Naive thymus-derived CD8-positive, alpha-beta T cell (primary cell): Measurements from ENCODE around the gene WNK1. TPM values are rescaled to one million over a fixed set of nuclear protein-coding genes. Genes with fewer than 3 reads are reported as not detected.
"Not testable (repeated sequence)": the region's sequence is repeated elsewhere in the genome, so short reads cannot be mapped to it uniquely, and the experiment has no call there.

Source experiments
- ATAC-seq, 2 donors: fragments of 150-1000 bp; cut with Tn5 transposase in 1 of 2; sonication (Bioruptor Pico), chemical (Tn5 transposase) in 1 of 2; 1 replicate in 1 of 2; 2 replicates in 1 of 2; pipeline ENCODE4 v1.10.0; 2021; ENCODE audit warnings: mild to moderate bottlenecking in 2 of 2, moderate library complexity in 2 of 2
- POLR2A ChIA-PET: fragments of 350-600 bp; sonication (Branson Sonifier 250); formaldehyde crosslinking; loops from one replicate; lab custom pipeline; 2021; ENCODE audit warnings: antibody characterized with exemption; lab: Charles Lee
- DNase-seq, 10 donors: peaks; one replicate each; pipeline versions ENCODE4 v3.0.0 to v3.0.0-alpha.2; 2020 to 2022
- H3K27ac Mint-ChIP-seq, 10 donors: one replicate each; pipeline ENCODE4 v1.8.0; 2020 to 2022; ENCODE audit warnings: mild to moderate bottlenecking in 10 of 10, mixed read lengths in 10 of 10, moderate library complexity in 4 of 10, inconsistent platforms in 1 of 10
- H3K27me3 Mint-ChIP-seq, 5 donors: one replicate each; pipeline ENCODE4 v1.8.0; 2021 to 2022; ENCODE audit warnings: mixed read lengths in 5 of 5
- H3K36me3 Mint-ChIP-seq, 3 donors: one replicate each; pipeline ENCODE4 v1.8.0; 2020 to 2022; ENCODE audit warnings: mixed read lengths in 3 of 3, mild to moderate bottlenecking in 2 of 3, inconsistent platforms in 1 of 3
- H3K4me1 Mint-ChIP-seq, 4 donors: one replicate each; pipeline ENCODE4 v1.8.0; 2021 to 2022; ENCODE audit warnings: mixed read lengths in 4 of 4
- H3K4me3 Mint-ChIP-seq, 10 donors: one replicate each; pipeline ENCODE4 v1.8.0; 2020 to 2022; ENCODE audit warnings: mild to moderate bottlenecking in 10 of 10, mixed read lengths in 10 of 10, moderate library complexity in 6 of 10, inconsistent platforms in 1 of 10
- H3K9me3 Mint-ChIP-seq, 9 donors: one replicate each; pipeline ENCODE4 v1.8.0; 2020 to 2022; ENCODE audit warnings: mixed read lengths in 9 of 9, mild to moderate bottlenecking in 3 of 9, inconsistent platforms in 1 of 9, moderate library complexity in 1 of 9
- polyA plus RNA-seq, 3 donors: library from polyadenylated mRNA; unstranded; fragments of 300-500 nt; fragmentation: Illumina TruSeq; gene quantifications; one replicate each; pipeline ENCODE4 v1.2.3, GENCODE V29; 2021
- total RNA-seq, 8 experiments: library from RNA in 2 of 8; stranded (reverse) in 2 of 8; gene quantifications; one replicate each; pipeline ENCODE4 v1.2.3 and lab custom pipeline; 2021 to 2026

WNK1 gene
- total and polyA plus RNA-seq, 5 experiments from 2014 or later: 19.5 to 158 (median 31.0) TPM

DNA sequence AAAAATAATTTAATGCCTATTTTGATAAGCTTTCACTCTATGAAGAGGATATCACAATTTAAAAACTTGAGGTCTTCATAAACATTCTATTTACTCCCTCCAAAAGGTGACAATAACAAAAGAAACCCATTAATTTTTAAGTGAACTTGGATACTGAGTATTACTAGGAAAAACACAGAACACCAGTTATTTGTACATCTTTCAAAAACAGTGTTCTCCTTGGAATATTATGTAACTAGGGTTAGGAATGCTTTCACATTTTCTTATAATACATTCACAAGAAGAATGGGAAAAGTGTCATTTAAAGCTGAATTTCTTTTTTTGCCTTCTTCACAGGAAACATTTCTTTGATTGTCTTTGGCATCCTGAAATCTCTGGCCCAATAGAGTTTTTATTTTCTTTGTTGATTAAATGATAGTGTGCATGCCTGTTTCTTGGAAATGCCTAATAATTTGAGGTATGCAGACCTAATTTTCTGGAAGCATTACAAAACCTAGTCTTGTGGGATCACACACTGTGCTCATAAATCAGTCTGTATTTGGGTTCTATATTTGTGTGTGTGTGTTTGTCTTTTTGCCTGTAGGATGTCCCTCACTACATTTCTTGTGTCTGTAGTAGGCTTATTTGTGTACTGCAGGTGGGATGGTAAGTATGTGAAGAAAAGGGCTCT lies 76.5 kb downstream of the WNK1 start:
- H3K27ac Mint-ChIP-seq: peak overlapping the region in 2 of 10 donors; percentile 35 to 53
- POLR2A ChIA-PET: no interaction called here
- H3K36me3 Mint-ChIP-seq: peaks cover 5 to 57% (median 21%) of the 10 kb centered on the region in 3 donors
- H3K4me3 Mint-ChIP-seq: no peak overlapping the region
- H3K4me1 Mint-ChIP-seq: peaks cover 9 to 28% (median 23%) of the 10 kb centered on the region in 4 donors
- DNase-seq (no peak), ATAC-seq (no peak)
- no peaks in the 10 kb centered on the region for H3K27me3 Mint-ChIP-seq
- no peaks in the 10 kb centered on the region for H3K9me3 Mint-ChIP-seq

- no peak for DNase-seq
- H3K4me3 Mint-ChIP-seq: no peak overlapping the region
- H3K4me1 Mint-ChIP-seq: peaks cover 16 to 34% (median 17%) of the 10 kb centered on the region in 4 donors
- peak overlapping the region in 3 of 10 donors; percentile 8 to 44 (median 44) for H3K27ac Mint-ChIP-seq
- H3K36me3 Mint-ChIP-seq: peaks cover 5 to 69% (median 25%) of the 10 kb centered on the region in 3 donors
- no peaks in the 10 kb centered on the region for H3K9me3 Mint-ChIP-seq
- POLR2A ChIA-PET: no interaction called here
- no peak for ATAC-seq
- H3K27me3 Mint-ChIP-seq: no peaks in the 10 kb centered on the region
Measured at GRCh38 chr12:830111-830867, 77.9 kb downstream of the WNK1 start.

DNA sequence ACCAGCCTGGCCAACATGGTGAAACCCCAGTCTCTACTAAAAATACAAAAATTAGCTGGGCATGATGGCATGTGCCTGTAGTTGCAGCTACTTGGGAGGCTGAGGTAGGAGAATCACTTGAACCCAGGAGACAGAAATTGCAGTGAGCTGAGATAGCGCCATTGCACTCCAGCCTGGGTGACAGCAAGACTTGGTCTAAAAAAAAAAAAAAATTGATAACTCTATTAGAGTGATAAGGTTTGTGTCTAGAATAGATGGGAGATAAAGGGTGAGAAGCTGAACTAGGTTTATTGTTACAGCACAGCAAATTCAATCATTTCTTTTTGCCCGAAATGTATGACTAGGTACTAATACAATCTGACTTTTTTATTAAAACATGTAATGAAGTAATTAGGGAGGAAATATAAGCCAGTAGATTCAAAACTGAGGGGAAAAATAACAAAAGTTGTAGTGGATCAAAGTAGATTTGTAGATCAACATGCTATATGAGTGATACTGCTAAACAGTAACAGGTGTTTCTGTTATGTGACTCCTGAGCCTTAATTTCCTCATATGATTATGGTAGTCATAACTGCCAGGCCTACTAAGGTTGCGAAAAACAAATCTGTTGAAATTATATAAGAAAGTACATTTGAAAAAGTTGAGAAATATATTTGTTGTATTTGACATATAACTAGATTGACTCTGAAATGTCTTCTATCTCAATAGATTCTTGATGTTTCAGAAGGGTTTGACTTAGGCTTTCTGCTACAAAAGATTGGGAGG lies 83.6 kb downstream of the WNK1 start:
- Mint-ChIP-seq H3K27ac (peak overlapping the region in 6 of 10 donors; percentile 10 to 65 (median 26)), H3K27me3 (no peaks in the 10 kb centered on the region), H3K36me3 (peaks cover 0 to 67% (median 16%) of the 10 kb centered on the region in 3 donors), H3K9me3 (no peaks in the 10 kb centered on the region), H3K4me3 (no peak overlapping the region), H3K4me1 (peaks cover 24 to 38% (median 26%) of the 10 kb centered on the region in 4 donors)
- DNase-seq: no peak
- ATAC-seq: no peak
- POLR2A ChIA-PET: interaction anchor here (0.6 kb wide), 1 partner anchor 16 kb away, joined by 7 read pairs; no protein-coding TSS in a partner anchor

GRCh38 chr12:836952-837351 lies 84.6 kb downstream of the WNK1 start:
- no peak for ATAC-seq
- POLR2A ChIA-PET: no interaction called here
- no peaks in the 10 kb centered on the region for H3K9me3 Mint-ChIP-seq
- no peaks in the 10 kb centered on the region for H3K27me3 Mint-ChIP-seq
- no peak overlapping the region for H3K4me3 Mint-ChIP-seq
- no peak overlapping the region for H3K27ac Mint-ChIP-seq
- peaks cover 0 to 70% (median 15%) of the 10 kb centered on the region in 3 donors for H3K36me3 Mint-ChIP-seq
- DNase-seq: no peak
- peaks cover 32 to 44% (median 36%) of the 10 kb centered on the region in 4 donors for H3K4me1 Mint-ChIP-seq

GRCh38 chr12:837548-837947 lies 85.2 kb downstream of the WNK1 start:
- no peaks in the 10 kb centered on the region for H3K9me3 Mint-ChIP-seq
- DNase-seq: no peak
- no peaks in the 10 kb centered on the region for H3K27me3 Mint-ChIP-seq
- peaks cover 0 to 70% (median 16%) of the 10 kb centered on the region in 3 donors for H3K36me3 Mint-ChIP-seq
- H3K27ac Mint-ChIP-seq: peak overlapping the region in 1 of 10 donors; percentile 20
- ATAC-seq: no peak
- POLR2A ChIA-PET: interaction anchor here (0.6 to 1.0 kb wide), 3 partner anchors 10 to 814 kb away, joined by 3 read pairs; no protein-coding TSS in a partner anchor
- H3K4me3 Mint-ChIP-seq: no peak overlapping the region
- H3K4me1 Mint-ChIP-seq: peaks cover 34 to 44% (median 39%) of the 10 kb centered on the region in 4 donors

DNA sequence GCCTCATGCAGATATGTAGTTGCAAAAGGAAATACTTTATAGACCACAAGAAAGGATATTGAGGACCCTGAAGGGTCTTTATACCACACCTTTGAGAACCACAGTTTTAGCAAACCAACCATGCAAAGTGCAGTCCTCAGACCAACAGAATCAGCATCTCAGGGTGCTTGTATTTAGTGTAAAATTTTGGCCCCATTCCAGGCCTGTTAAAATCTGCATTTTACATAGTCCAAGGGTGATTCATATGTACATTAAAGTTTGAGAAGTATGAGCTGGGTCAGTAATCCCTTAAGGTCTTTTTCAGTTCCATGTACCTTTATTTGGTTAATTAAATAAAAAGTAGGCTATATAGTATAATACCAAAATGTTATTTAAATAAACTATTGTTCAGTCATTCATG lies 91.2 kb downstream of the WNK1 start:
- Mint-ChIP-seq H3K4me1 (peaks cover 32 to 55% (median 49%) of the 10 kb centered on the region in 4 donors), H3K4me3 (no peak overlapping the region)
- POLR2A ChIA-PET: no interaction called here

DNA sequence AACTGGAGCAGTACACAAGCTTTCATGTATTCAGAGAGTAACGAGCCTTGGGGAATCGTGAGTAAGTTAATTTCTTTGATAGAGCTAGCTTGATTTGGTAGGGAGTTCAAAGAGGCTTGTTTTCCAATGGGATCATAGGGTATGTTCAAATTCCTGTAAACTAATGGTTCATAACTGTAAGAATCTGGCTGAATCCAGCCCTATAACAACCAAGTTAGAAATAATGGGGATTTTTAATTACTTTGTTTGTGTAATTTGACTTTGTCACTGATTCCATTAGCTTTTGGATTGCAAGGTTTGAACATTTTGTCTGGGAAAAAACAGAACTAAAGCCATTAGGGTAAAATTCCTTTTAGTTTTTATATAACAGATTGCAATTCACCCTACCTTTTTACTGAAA lies 94.0 kb downstream of the WNK1 start:
- Mint-ChIP-seq H3K36me3 (peaks cover 5 to 51% (median 11%) of the 10 kb centered on the region in 3 donors), H3K4me3 (no peak overlapping the region), H3K27ac (peak overlapping the region in 3 of 10 donors; percentile 1 to 30 (median 3)), H3K9me3 (peaks cover 0 to 7% (median 0%) of the 10 kb centered on the region in 9 donors), H3K27me3 (no peaks in the 10 kb centered on the region), H3K4me1 (peaks cover 27 to 54% (median 49%) of the 10 kb centered on the region in 4 donors)
- DNase-seq (no peak), ATAC-seq (no peak)
- POLR2A ChIA-PET: no interaction called here

More for the DNA sequence above, 91.2 kb downstream of the WNK1 start:
- Mint-ChIP-seq H3K36me3 (peaks cover 0 to 64% (median 10%) of the 10 kb centered on the region in 3 donors), H3K27ac (no peak overlapping the region), H3K9me3 (no peaks in the 10 kb centered on the region), H3K27me3 (no peaks in the 10 kb centered on the region)
- ATAC-seq: no peak
- DNase-seq: no peak

GRCh38 chr12:848173-848865 lies 95.9 kb downstream of the WNK1 start:
- H3K4me3 Mint-ChIP-seq: no peak overlapping the region
- H3K27me3 Mint-ChIP-seq: no peaks in the 10 kb centered on the region
- peaks cover 20 to 52% (median 47%) of the 10 kb centered on the region in 4 donors for H3K4me1 Mint-ChIP-seq
- DNase-seq (no peak), ATAC-seq (no peak)
- H3K36me3 Mint-ChIP-seq: peaks cover 5 to 42% (median 9%) of the 10 kb centered on the region in 3 donors
- H3K27ac Mint-ChIP-seq: peak overlapping the region in 4 of 10 donors; percentile 4 to 28 (median 14)
- peaks cover 0 to 7% (median 0%) of the 10 kb centered on the region in 9 donors for H3K9me3 Mint-ChIP-seq
- POLR2A ChIA-PET: interaction anchor here (0.7 kb wide), 1 partner anchor 10 kb away, joined by 3 read pairs; no protein-coding TSS in a partner anchor

DNA sequence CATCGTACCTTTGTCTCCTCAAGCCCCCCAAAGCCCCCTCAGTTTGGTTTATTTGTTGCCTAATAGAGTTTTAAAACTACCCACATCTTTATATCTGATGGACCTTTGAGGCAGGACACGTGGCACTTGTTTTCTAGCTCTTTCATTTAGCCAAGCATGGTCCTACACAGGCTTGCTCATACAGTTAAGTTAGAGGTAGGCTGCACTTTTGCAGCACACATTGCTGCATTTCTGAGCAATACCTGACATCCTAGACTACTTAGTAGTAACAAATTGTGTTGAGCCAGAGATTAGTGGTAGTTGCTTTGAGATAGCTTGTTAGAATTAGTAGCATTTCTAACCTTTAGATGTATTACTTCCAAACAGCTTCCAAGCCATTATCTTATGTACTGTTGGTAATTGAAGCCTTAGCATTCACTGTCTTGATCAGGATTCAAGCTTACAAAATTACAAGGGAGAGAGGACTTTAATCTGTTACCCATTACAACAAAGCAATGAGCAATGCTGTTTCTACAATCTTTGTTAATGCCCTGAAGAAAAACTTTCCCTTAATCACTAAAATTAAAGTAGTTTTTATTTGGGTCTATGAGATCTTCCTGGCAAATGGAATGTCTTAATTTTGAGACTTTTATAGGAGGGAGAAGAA lies 96.6 kb downstream of the WNK1 start:
- ATAC-seq (no peak), DNase-seq (no peak)
- Mint-ChIP-seq H3K27ac (peak overlapping the region in 3 of 10 donors; percentile 2 to 28 (median 4)), H3K4me1 (peaks cover 20 to 48% (median 46%) of the 10 kb centered on the region in 4 donors), H3K27me3 (no peaks in the 10 kb centered on the region), H3K4me3 (no peak overlapping the region), H3K36me3 (peaks cover 5 to 39% (median 9%) of the 10 kb centered on the region in 3 donors), H3K9me3 (peaks cover 0 to 7% (median 0%) of the 10 kb centered on the region in 9 donors)
- POLR2A ChIA-PET: interaction anchor here (0.5 kb wide), 1 partner anchor 171 kb away, joined by 3 read pairs; no protein-coding TSS in a partner anchor

GRCh38 chr12:849733-850437 lies 97.5 kb downstream of the WNK1 start:
- Mint-ChIP-seq H3K36me3 (peaks cover 5 to 32% (median 9%) of the 10 kb centered on the region in 3 donors), H3K4me1 (peaks cover 20 to 50% (median 46%) of the 10 kb centered on the region in 4 donors)
- not testable (repeated sequence) for H3K4me3 Mint-ChIP-seq, DNase-seq, H3K27ac Mint-ChIP-seq, H3K27me3 Mint-ChIP-seq, H3K9me3 Mint-ChIP-seq, ATAC-seq
- POLR2A ChIA-PET: interaction anchor here (0.5 kb wide), 1 partner anchor 172 kb away, joined by 3 read pairs; no protein-coding TSS in a partner anchor

DNA sequence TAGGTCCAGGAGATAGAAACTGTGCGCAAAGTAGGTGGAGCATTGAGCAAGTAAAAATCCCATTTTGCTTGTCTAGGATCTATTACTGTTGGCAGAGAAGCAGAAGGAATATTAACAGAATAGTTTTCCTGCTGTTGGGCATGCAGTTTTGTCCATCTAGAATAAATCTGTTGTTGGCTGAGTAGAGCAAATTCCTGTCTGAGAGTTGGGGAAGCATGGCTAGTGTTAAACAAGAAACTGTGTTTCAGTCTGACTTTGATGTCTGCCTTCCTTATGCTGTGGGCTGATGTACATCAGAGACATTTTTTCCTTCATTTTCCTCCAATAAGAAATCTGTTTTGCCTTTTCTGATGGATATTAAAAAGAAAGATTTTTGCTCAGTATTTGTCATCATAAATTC lies 99.0 kb downstream of the WNK1 start:
- DNase-seq: no peak
- POLR2A ChIA-PET: no interaction called here
- H3K4me3 Mint-ChIP-seq: no peak overlapping the region
- H3K27me3 Mint-ChIP-seq: no peaks in the 10 kb centered on the region
- H3K4me1 Mint-ChIP-seq: peaks cover 17 to 49% (median 44%) of the 10 kb centered on the region in 4 donors
- no peak for ATAC-seq
- H3K36me3 Mint-ChIP-seq: peaks cover 5 to 31% (median 9%) of the 10 kb centered on the region in 3 donors
- peaks cover 0 to 7% (median 0%) of the 10 kb centered on the region in 9 donors for H3K9me3 Mint-ChIP-seq
- H3K27ac Mint-ChIP-seq: peak overlapping the region in 5 of 10 donors; percentile 14 to 74 (median 32)
